Smooth muscle cell of the umbilical artery (primary cell): Measurements from ENCODE around the gene CDH24. TPM values are rescaled to one million over a fixed set of nuclear protein-coding genes. Genes with fewer than 3 reads are reported as not detected.

ENCODE experiments used
- total RNA-seq: library from RNA; depleted of rRNA; stranded (reverse); fragments of >200 nt; gene quantifications from 2 replicates; pipeline ENCODE4 v1.2.3, GENCODE V29; 2014

The CDH24 gene, protein sequence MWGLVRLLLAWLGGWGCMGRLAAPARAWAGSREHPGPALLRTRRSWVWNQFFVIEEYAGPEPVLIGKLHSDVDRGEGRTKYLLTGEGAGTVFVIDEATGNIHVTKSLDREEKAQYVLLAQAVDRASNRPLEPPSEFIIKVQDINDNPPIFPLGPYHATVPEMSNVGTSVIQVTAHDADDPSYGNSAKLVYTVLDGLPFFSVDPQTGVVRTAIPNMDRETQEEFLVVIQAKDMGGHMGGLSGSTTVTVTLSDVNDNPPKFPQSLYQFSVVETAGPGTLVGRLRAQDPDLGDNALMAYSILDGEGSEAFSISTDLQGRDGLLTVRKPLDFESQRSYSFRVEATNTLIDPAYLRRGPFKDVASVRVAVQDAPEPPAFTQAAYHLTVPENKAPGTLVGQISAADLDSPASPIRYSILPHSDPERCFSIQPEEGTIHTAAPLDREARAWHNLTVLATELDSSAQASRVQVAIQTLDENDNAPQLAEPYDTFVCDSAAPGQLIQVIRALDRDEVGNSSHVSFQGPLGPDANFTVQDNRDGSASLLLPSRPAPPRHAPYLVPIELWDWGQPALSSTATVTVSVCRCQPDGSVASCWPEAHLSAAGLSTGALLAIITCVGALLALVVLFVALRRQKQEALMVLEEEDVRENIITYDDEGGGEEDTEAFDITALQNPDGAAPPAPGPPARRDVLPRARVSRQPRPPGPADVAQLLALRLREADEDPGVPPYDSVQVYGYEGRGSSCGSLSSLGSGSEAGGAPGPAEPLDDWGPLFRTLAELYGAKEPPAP
- total RNA-seq = 8.0 and 9.7 TPM in 2 replicates

DNA sequence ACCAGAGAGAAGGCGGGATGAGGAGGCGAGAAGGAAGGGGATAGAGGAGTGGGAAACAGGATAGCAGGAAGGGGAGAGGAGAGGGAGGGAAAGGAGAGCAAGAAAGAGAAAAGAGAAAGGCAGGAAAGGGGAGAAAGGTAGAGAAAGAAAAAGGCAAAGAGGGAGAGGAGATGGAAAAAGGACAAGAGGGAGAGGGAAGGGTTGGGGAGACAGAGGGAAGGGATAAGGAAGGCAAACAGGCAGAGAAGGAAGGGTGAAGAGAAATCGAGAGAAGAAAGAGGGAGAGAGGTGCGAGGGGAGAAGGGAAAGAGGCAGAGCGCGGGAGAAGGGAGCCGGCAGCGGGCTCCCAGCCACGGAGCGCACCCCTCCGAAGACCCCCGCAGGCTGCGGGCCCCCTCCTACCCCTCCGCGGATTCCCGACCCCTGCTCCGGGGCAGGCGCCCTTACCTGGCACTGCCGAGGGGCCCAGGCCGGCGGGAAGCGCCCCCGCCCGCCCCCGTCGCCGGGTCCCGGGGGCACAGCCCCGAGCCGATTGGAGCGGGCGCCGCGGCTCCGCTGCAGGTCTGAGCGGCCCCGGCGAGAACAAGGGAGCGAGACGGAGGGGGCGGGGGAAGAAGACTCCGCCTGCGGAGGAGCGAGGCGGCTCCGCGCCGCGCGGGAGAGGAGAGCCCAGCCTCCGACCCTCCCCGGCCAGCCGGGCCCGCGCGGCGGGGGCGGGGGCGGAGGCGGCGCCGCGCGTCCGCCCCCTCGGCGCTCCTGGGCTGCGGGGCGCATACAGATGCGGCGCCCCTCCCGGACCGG lies at the start of gene CDH24:
Gene CDH24, minus strand, starts transcription at position 565 of the 801 bp plus-strand sequence. CDS start 1,787 bp downstream, outside the sequence.

DNA sequence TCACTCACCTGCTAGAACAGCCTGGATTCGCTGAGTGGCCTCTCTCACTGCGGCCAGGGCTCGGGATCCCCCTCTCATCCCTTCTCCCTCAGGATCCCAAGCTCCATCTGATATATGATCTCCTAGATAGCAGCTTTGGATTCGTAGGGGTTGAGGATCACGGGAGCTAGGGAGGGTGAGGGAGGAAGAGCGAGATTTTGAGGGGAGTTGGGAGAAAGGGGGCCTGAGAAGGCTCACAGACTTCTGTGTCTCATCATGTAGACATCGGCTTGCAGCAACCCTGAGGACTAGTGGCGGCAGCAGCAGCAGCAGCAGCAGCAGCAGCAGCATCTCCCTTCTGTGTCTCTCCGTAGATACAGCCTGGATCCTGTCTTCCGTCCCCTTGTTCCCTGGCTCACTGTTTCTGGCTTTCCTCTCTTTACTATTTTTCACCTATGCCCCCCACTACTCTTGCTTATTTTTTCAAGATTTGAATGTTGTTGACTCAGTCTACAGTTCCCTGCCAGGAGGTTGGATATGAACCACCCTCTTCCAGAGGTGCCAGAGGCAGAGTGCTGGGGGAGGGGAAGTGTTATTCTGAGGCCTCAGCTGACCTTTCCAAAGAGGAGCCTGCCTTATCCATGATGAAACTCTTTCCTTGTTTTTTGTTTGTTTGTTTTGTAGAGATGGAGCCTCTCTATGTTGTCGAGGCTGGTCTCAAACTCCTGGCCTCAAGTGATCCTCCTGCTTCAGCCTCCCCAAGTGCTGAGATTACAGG lies 47.4 kb upstream of the CDH24 start, which contains the start of gene CIROP:
Gene CIROP, minus strand, starts transcription at position 399 of the 757 bp plus-strand sequence. Its CDS starts 69 bp downstream, at position 330.

DNA sequence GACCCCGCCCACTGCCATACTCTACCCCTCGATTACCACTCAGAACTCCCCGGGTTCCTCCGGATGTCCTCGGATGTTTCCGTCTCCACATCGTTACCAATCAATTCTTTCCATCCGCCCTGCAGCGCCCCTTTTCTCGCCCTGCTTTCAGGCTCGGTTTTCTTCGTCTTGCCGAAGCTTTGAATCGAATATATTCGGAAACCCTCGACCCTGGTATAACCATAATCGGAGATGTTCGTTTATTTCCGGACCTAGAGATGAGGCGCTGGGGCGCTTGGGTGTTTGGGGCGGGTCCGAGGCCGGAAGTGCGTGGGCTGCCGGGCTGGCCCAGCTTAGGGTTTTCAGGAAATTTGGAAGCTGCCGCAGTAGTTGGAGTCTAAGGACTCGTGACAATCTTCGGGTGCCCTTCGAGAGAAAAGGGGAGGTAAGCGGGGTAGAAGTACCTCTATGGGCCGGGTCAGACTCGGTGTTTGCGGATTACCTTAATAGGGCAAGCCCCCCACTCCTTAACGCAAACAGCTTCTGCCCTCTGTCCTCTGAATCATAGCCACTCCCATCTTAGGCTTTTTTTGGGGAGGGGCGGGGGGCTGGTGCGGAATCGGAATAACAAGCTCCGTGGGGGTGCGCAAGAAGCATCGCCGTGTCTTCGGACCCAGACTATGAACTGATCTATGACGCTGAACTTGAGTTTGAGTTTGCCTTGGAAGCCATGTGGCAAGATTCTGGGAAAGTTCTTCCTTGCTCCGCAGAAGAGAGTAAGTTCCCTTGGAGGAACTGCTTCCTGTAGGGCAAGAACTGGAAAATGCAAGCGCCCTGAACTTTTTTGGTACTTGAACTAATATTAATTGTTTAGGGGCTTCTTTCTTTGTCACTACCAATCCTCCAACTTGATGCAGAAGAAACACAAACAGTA lies 38.1 kb upstream of the CDH24 start, which contains the start of gene C14orf119:
Gene C14orf119, plus strand, starts transcription at position 310 of the 913 bp plus-strand sequence. CDS start 2,154 bp downstream, outside the sequence.

DNA sequence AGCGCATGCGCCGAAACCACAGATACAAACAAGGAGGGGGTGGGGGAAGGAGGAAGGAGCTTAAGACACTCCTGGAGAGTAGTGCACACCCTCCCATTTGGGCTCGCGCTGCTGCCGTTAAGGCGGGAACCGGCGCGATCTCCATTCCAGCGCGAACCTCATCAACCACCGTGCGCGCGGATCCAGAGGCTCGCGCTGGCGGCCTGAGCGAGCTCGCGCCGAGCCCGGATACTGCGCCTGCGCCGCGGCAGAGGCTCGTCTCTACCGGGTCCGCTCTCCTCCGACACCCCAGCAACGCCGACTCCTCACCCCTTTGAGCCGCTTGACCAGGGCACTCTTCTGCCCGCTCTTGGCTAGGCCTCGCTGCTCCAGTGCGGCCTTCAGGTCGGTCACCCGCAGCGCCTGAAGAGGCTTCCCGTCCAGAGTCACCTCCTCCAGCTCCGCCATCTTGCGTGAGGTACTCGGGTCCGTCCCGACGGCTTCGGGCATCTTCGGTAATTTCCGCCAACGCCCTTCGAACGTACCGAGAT lies 37.4 kb upstream of the CDH24 start, which contains the start of gene ACIN1:
Gene ACIN1, minus strand, starts transcription at position 471 of the 530 bp plus-strand sequence. Its CDS starts 24 bp downstream, at position 447.

DNA sequence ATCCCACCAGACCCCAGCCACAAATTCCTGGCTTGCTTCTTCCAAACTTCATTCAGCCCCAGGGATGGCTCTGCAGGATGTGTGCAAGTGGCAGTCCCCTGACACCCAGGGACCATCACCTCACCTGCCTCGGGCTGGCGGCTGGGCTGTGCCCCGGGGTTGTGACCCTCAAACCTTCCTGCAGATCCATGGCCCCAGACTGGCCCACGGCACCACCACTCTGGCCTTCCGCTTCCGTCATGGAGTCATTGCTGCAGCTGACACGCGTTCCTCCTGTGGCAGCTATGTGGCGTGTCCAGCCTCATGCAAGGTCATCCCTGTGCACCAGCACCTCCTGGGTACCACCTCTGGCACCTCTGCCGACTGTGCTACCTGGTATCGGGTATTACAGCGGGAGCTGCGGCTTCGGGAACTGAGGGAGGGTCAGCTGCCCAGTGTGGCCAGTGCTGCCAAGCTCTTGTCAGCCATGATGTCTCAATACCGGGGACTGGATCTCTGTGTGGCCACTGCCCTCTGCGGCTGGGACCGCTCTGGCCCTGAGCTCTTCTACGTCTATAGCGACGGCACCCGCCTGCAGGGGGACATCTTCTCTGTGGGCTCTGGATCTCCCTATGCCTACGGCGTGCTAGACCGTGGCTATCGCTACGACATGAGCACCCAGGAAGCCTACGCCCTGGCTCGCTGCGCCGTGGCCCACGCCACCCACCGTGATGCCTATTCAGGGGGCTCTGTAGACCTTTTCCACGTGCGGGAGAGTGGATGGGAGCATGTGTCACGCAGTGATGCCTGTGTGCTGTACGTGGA lies 15.0 kb downstream of the CDH24 start, which contains the start of gene PSMB11:
Gene PSMB11, plus strand, starts transcription at position 51 of the 804 bp plus-strand sequence. Its CDS starts 14 bp downstream, at position 65.

DNA sequence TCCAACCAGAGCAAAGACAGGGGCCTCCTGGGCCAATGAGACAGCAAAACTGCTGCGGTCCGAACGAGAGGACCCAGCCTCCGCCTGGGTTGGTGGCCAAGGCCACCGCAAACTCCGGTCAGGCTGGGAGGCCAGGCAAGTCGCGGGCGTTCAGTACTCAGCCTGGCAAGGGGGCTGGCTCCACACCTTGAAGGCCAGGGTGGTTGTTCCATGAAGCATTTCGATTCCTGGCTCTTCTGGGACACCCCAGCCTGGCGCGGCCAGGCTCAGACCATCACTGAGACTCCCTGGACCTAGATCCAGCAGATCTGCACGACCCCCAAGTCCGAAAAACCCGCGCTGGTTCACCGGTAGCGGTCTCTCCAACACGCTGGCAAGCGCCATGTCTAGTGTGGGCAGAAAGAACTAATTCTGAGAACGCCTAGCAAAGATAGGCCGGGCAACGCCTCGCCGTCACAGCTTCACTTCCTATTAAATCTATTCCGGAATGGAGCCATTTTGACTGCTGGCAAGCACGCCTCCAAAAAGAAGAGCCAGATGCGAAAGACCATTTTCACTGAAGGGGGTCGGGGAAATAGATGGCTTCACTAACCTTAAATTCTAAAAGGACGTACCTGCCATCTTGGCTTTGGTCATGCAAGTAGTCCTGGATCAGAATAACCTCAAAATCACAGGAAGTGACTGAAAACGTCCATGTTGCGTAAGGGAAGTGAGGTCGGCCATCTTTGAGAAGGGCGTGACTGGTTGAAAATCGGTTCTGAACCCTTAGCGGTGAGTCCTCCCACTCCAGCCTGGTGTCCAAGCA lies 22.6 kb downstream of the CDH24 start, which contains the start of gene PSMB5:
Gene PSMB5, minus strand, starts transcription at position 403 of the 805 bp plus-strand sequence. Its CDS starts 19 bp downstream, at position 384.

DNA sequence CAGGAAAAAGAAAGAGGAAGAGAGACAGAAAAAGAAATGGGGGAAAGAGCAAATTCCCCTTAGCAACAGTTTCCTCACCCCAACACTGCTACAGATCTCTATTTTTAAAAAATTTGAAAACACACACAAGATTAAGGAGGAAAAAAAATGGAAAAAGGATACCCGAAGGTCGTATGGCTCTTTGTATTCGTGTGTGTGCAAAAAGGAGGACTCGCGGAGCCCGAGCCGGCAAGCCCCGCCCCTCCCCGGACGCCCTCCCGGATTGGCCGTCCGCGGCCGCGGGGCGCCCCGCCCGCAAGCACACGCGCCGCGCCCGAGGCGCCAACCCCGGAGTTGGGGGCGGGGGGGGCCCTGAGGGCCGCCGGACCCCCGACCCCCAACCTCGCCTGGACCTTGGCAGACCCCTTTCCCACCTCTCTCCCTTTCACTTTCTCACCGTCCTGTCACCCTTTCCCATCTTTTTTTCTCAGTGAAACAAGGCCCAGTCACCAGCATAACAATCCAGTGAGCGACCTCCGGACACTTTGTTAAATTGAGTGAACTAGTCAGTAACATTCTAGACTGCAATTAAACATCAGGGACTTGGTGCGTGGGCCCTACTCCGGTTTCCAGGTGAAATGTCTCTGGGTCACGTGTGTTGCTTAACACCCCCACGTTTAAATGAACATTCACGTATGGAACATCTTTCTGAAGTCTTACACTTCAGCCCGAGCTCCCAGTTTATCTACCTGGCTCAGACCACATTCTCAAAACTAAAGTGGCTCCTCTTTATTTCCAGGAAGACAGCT lies 47.2 kb downstream of the CDH24 start, which contains the start of gene C14orf93:
Gene C14orf93, minus strand, starts transcription at position 205 of the 788 bp plus-strand sequence. CDS start 11,120 bp downstream, outside the sequence.

Other genes starting within 250 kb of the CDH24 start
- 5.1 and 10.1 TPM in 2 replicates for gene SLC7A7, start 242.1 kb downstream of the CDH24 start, total RNA-seq
- 25.1 and 35.3 TPM in 2 replicates for gene MRPL52, start 227.6 kb downstream of the CDH24 start, total RNA-seq
- gene MMP14, start 220.9 kb downstream of the CDH24 start, total RNA-seq = 539 and 655 TPM in 2 replicates
- 117 and 200 TPM in 2 replicates for gene LRP10, start 185.8 kb downstream of the CDH24 start, total RNA-seq
- gene REM2, start 174.3 kb downstream of the CDH24 start, total RNA-seq = 0.14 TPM in 1 of 2 replicates, not detected in the other
- gene RBM23, start 138.4 kb downstream of the CDH24 start, total RNA-seq = 59.2 and 93.5 TPM in 2 replicates
- gene PRMT5, start 128.1 kb downstream of the CDH24 start, total RNA-seq = 46.0 and 60.8 TPM in 2 replicates
- gene HAUS4, start 100.4 kb downstream of the CDH24 start, total RNA-seq = 17.2 and 28.2 TPM in 2 replicates
- 36.3 and 57.9 TPM in 2 replicates for gene AJUBA, start 75.0 kb downstream of the CDH24 start, total RNA-seq
- gene C14orf93, start 47.4 kb downstream of the CDH24 start, total RNA-seq = 5.6 and 7.8 TPM in 2 replicates
- 182 and 254 TPM in 2 replicates for gene PSMB5, start 22.6 kb downstream of the CDH24 start, total RNA-seq
- not detected in 2 replicates for gene PSMB11, start 15.3 kb downstream of the CDH24 start, total RNA-seq
- gene ACIN1, start 37.6 kb upstream of the CDH24 start, total RNA-seq = 52.9 and 88.7 TPM in 2 replicates
- 48.0 and 58.5 TPM in 2 replicates for gene C14orf119, start 38.0 kb upstream of the CDH24 start, total RNA-seq
- not detected in 2 replicates for gene CIROP, start 47.5 kb upstream of the CDH24 start, total RNA-seq
- gene CEBPE, start 61.7 kb upstream of the CDH24 start, total RNA-seq = not detected in 2 replicates
- gene SLC7A8, start 126.1 kb upstream of the CDH24 start, total RNA-seq = 0.89 and 1.8 TPM in 2 replicates
- not detected in 2 replicates for gene RNF212B, start 180.4 kb upstream of the CDH24 start, total RNA-seq
- 3.6 and 4.9 TPM in 2 replicates for gene HOMEZ, start 228.6 kb upstream of the CDH24 start, total RNA-seq
- gene PPP1R3E, start 245.3 kb upstream of the CDH24 start, total RNA-seq = 2.3 and 3.0 TPM in 2 replicates
- 18.4 and 24.9 TPM in 2 replicates for gene BCL2L2, start 249.3 kb upstream of the CDH24 start, total RNA-seq